ENCODE results near the gene IFI27. TPM values are rescaled to one million over a fixed set of nuclear protein-coding genes. Genes with fewer than 3 reads are reported as not detected.

The IFI27 gene
- total and polyA plus RNA-seq, 2 experiments from 2014 or later, result 1.8 to 6.7 TPM

GRCh38 chr14:94124582-94125377 lies 14.2 kb downstream of the IFI27 start:
- no peaks in the 10 kb centered on the region for H3K4me1 ChIP-seq (ENCODE audit: insufficient read depth)
- no peaks in the 10 kb centered on the region for H3K27me3 ChIP-seq
- 85% methylated on average over 9 of the region's 9 CpGs for WGBS (ENCODE audit: low lambda C conversion rate, missing lambda C conversion rate)
- H3K9me3 ChIP-seq (ENCODE audit: low read depth), result no peaks in the 10 kb centered on the region
- TF ChIP-seq CTCF (IDR thresholded peaks at IDR 0.05; ENCODE audit: poor library complexity) (no peak), EZH2 (IDR thresholded peaks at IDR 0.05; ENCODE audit: borderline replicate concordance) (no peak), EZH2phosphoT487 (IDR thresholded peaks at IDR 0.05; ENCODE audit: low read depth, severe bottlenecking, unreplicated experiment) (no peak)
- no peaks in the 10 kb centered on the region for H3K36me3 ChIP-seq (replicated peaks; ENCODE audit: insufficient read depth, low read depth)
- H3K79me2 ChIP-seq, result no peaks in the 10 kb centered on the region
- H3K9me2 ChIP-seq (replicated peaks; ENCODE audit: insufficient read depth), result no peaks in the 10 kb centered on the region
- H3K27ac ChIP-seq, result no peak overlapping the region
- H3K4me2 ChIP-seq, result no peak overlapping the region
- H4K20me1 ChIP-seq (ENCODE audit: insufficient read depth, poor library complexity, severe bottlenecking), result no peaks in the 10 kb centered on the region
- H3K4me3 ChIP-seq, result no peak overlapping the region
- no peak for DNase-seq (ENCODE audit: low spot score)
- no peak overlapping the region for H2AFZ ChIP-seq

- Histone ChIP-seq H3K4me1 (ENCODE audit: insufficient read depth) (no peaks in the 10 kb centered on the region), H3K27me3 (no peaks in the 10 kb centered on the region), H3K36me3 (replicated peaks; ENCODE audit: insufficient read depth, low read depth) (no peaks in the 10 kb centered on the region), H3K79me2 (no peaks in the 10 kb centered on the region), H3K9me2 (replicated peaks; ENCODE audit: insufficient read depth) (no peaks in the 10 kb centered on the region), H3K27ac (no peak overlapping the region), H2AFZ (no peak overlapping the region), H3K4me2 (no peak overlapping the region), H4K20me1 (ENCODE audit: insufficient read depth, poor library complexity, severe bottlenecking) (no peaks in the 10 kb centered on the region), H3K9me3 (ENCODE audit: low read depth) (no peaks in the 10 kb centered on the region), H3K4me3 (no peak overlapping the region)
- WGBS (ENCODE audit: low lambda C conversion rate, missing lambda C conversion rate), result 94% methylated on average over 6 of the region's 6 CpGs
- TF ChIP-seq CTCF (IDR thresholded peaks at IDR 0.05; ENCODE audit: poor library complexity) (no peak), EZH2phosphoT487 (IDR thresholded peaks at IDR 0.05; ENCODE audit: low read depth, severe bottlenecking, unreplicated experiment) (no peak), EZH2 (IDR thresholded peaks at IDR 0.05; ENCODE audit: borderline replicate concordance) (no peak)
- DNase-seq (ENCODE audit: low spot score), result no peak
Observed at GRCh38 chr14:94125659-94126418, 15.3 kb downstream of the IFI27 start.

- no peaks in the 10 kb centered on the region for H3K9me3 ChIP-seq (ENCODE audit: low read depth)
- no peaks in the 10 kb centered on the region for H3K9me2 ChIP-seq (replicated peaks; ENCODE audit: insufficient read depth)
- H3K36me3 ChIP-seq (replicated peaks; ENCODE audit: insufficient read depth, low read depth), result no peaks in the 10 kb centered on the region
- no peak for DNase-seq (ENCODE audit: low spot score)
- H3K27ac ChIP-seq, result no peak overlapping the region
- 89% methylated on average over 1 of the region's 1 CpG for whole genome bisulfite sequencing (ENCODE audit: low lambda C conversion rate, missing lambda C conversion rate)
- no peaks in the 10 kb centered on the region for H3K79me2 ChIP-seq
- H3K4me1 ChIP-seq (ENCODE audit: insufficient read depth), result no peaks in the 10 kb centered on the region
- H2AFZ ChIP-seq, result no peak overlapping the region
- H3K27me3 ChIP-seq, result no peaks in the 10 kb centered on the region
- no peak overlapping the region for H3K4me2 ChIP-seq
- TF ChIP-seq CTCF (IDR thresholded peaks at IDR 0.05; ENCODE audit: poor library complexity) (no peak), EZH2 (IDR thresholded peaks at IDR 0.05; ENCODE audit: borderline replicate concordance) (no peak), EZH2phosphoT487 (IDR thresholded peaks at IDR 0.05; ENCODE audit: low read depth, severe bottlenecking, unreplicated experiment) (no peak)
- H3K4me3 ChIP-seq, result no peak overlapping the region
- H4K20me1 ChIP-seq (ENCODE audit: insufficient read depth, poor library complexity, severe bottlenecking), result no peaks in the 10 kb centered on the region
Observed at GRCh38 chr14:94126419-94126677, 15.8 kb downstream of the IFI27 start.

Data from hepatocyte (in vitro differentiated cells).